Measurements from ENCODE around the gene NXN.

The NXN gene

DNA sequence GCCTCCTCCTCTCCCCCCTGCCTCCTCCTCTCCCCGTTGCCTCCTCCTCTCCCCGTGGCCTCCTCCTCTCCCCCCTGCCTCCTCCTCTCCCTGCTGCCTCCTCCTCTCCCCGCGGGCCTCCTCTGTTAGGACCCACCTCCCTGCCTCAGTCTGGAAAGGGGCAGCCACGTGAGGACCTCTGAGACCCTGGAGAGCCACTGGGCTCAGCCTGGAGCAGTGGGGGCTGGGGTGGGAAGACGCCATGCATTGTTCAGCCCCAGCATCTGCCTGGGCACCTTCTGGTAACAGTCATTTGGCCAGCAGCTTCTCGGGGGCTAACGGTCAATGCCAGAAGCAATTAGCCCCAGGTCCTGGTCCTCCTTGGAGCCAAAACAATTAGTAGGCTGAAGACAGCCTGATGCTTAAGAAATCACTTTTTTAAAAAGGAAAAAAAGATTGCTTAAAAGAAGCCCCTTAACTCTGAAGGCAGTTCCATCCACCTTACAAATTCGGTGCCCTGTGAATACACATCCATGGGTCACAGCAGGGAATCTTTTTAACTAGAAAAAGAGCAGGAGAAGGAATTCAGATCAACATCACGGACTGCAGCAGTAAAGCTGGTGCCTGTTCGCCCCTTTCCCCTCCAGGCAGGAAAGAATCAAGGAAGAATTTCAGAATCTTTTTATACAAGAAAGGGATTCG lies 29.8 kb downstream of the NXN start:
- DNase-seq (ENCODE audit: low spot score): no peak
- TF ChIP-seq, protein P1, sequence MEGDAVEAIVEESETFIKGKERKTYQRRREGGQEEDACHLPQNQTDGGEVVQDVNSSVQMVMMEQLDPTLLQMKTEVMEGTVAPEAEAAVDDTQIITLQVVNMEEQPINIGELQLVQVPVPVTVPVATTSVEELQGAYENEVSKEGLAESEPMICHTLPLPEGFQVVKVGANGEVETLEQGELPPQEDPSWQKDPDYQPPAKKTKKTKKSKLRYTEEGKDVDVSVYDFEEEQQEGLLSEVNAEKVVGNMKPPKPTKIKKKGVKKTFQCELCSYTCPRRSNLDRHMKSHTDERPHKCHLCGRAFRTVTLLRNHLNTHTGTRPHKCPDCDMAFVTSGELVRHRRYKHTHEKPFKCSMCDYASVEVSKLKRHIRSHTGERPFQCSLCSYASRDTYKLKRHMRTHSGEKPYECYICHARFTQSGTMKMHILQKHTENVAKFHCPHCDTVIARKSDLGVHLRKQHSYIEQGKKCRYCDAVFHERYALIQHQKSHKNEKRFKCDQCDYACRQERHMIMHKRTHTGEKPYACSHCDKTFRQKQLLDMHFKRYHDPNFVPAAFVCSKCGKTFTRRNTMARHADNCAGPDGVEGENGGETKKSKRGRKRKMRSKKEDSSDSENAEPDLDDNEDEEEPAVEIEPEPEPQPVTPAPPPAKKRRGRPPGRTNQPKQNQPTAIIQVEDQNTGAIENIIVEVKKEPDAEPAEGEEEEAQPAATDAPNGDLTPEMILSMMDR (IDR thresholded peaks at IDR 0.05; ENCODE audit: extremely low read depth, missing control alignments): no peak

DNA sequence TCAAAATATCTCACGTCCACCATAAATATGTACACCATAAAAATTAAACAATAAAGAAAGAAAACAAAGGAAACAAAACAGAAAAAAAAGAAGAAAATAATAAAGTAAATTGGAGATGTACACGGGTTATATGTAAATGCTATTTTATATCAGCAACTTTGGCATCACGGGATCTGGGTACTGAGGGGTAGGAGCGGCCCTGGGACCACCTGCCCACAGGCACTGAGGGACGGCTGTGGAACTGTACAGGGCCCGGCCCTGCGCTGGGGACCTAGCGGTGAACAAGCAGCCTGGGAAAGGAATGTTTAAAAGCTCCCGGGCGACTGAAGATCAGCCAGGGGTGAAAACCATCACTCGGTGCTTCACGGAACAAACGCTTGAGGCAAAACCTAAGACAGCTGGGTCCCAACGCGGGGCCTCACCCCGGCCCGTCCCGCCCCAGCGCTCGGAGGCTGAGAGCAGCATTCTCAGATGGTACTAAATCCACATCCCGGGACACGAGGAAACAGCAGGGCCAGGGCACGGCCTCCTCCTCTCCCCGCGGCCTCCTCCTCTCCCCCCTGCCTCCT lies 31.2 kb downstream of the NXN start:
- DNase-seq (ENCODE audit: low spot score): no peak
- TF ChIP-seq, protein P1 (IDR thresholded peaks at IDR 0.05; ENCODE audit: extremely low read depth, missing control alignments): no peak

DNA sequence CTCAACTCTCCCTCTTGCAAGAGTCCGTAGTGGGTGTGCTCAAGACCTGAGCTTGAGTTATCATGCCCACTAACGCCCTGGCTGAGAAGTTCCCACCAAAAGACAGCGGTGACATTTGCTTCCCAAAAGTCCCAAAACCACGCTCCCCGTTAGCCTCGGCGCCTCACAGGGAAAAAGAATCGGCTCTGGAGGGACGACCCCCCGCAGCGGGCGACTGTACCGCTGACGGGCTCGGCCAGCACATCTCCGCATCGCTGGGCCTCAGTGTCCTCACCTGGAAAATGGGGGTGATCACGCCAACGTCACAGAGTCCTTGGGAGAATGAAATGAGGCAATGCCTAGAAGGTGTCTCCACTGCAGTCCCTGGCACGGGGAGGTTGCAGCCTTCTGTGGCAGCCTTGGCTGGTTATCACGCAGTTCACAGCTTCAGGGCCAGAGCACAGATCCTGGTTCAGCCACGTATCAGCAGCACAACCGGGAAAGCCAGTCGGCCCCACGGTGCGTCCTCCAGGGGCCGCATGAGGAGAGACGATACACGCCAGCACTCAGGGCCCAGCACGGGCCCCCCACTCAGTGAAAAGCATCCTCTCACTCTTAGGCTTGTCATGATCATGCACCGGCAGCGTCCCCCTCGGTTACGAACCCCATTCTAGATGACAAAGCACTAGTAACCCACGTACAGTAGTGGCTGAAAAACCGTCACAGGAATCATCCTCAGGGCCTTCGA lies 32.9 kb downstream of the NXN start:
- TF ChIP-seq, protein P1 (IDR thresholded peaks at IDR 0.05; ENCODE audit: extremely low read depth, missing control alignments): no peak
- no peak for DNase-seq (ENCODE audit: low spot score)

DNA sequence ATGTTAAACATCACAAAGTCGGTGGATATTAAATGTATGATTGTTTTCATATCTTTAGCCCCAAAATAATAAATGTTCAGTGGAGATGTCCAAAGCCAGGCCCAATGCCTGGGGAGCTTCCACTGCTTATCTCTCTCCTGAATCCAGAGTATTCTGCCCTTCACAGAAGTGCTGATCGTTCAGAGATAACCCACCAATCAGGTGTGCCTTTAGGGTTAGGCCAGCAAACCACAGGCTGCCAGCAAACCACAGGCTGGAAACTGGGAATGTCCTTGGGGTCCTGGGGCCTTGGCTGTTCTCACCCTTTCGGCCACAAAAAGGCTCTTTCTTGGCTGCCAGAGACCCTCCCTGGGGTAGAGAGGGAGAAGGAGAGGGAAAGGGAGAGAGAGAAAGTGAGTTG lies 33.9 kb downstream of the NXN start:
- DNase-seq (ENCODE audit: low spot score): no peak
- TF ChIP-seq, protein P1 (IDR thresholded peaks at IDR 0.05; ENCODE audit: extremely low read depth, missing control alignments): no peak

DNA sequence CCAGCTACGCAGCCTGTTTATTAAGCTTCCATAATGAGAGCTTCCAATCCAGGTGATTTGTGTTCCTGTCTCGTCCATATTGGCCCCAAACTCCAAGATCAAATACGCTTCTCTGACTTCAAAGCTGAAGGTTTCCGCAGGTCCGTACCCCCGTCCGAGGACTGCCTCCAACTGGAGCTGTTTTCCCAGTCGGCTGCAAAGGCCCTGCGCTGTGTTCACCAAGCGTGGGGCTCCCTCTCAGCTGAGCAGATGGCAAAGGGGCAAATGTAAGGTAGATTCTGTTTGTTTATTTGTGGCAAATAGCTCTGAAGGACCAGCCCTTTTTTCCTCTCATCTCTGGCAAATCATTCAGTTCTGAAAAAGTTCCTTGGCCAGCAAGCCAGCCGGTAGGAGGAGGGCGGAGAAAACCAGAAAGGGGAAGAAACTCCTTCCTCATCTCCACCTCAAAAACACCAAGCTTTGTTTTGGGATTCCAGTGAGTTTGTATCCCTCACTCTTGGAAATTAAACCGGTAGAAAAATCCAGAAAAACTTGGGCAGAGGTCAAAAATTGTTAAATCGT lies 35.2 kb downstream of the NXN start:
- TF ChIP-seq, protein P1 (IDR thresholded peaks at IDR 0.05; ENCODE audit: extremely low read depth, missing control alignments): no peak
- DNase-seq (ENCODE audit: low spot score): no peak

DNA sequence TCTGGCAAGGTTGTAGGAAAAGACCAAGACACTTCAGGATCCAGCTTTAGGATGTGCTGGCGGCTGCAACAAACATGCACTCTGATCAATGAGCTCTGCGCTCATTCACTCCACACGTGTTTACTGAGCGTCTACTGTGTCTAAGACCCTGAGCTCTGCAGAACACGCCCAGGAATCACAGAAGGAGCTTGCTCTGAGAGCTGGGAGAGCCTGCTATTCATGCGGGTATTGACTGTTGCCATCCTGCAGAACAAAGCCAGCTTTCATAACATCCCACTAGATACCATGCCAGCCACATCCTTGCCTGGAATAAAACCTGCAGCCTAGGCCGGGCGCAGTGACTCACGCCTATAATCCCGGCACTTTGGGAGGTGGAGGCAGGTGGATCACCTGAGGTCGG lies 44.1 kb downstream of the NXN start:
- DNase-seq (ENCODE audit: low spot score): no peak
- TF ChIP-seq, protein P1 (IDR thresholded peaks at IDR 0.05; ENCODE audit: extremely low read depth, missing control alignments): no peak

Measured in GM20000 (cell line).